ENCODE data around the gene C14orf132. TPM values are rescaled to one million over a fixed set of nuclear protein-coding genes. Genes with fewer than 3 reads are reported as not detected.
A peak's percentile ranks its signal among the peaks of the same experiment; 100 is the strongest.

Gene C14orf132
- total and polyA plus RNA-seq, 4 experiments from 2014 or later = 1.2 to 20.6 (median 9.7) TPM

DNA sequence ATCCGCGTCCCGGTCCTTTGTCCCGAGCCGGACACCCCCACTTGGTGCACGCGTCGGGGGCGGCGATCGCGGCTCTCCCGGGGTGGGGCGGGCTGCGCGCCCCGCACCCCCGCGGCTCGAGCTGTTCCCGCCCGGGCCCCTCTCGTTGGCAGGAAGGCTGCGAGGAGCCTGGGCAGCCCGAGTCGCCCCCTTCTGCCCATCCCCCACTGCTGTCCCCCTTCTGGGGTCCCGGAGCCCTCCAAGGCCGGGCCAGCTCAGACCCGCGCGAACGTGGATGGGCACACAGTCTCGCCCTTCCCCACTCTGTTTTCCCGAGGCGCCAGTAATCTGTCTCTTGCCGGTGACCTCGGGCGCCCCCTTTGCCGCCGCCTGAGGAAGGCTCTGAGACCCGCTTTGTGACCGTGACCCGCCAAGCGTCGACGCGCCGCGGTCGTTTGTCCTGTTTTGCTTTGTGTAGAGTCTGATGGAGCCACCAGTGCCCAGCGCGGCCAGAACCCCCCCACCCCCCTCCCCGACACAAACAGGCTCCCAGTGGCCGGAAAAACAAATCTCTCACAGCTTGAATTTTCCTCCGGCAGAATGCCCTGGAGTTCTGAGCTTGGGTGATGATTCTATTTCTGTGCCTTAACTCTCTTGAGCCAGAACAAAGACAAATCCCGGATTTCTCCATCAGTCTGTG lies 610 bp downstream of the C14orf132 start:
- Histone ChIP-seq H3K9me3 (ENCODE audit: control insufficient read depth in 1 of 2, low read length in 2 of 2) (no peaks in the 10 kb centered on the region), H3K27ac (ENCODE audit: low read depth, low read length) (no peak overlapping the region), H3K4me3 (ENCODE audit: low read length in 2 of 2) (peak overlapping the region in 1 of 2 donors; percentile 45), H3K36me3 (ENCODE audit: insufficient read depth, low read length) (no peaks in the 10 kb centered on the region), H3K4me1 (ENCODE audit: insufficient read depth, low read length) (peaks cover 16% of the 10 kb centered on the region), H3K27me3 (ENCODE audit: insufficient read depth, low read length) (no peaks in the 10 kb centered on the region)
- peaks cover 25 to 31% of the 10 kb centered on the region in 2 donors for H3K27me3 Mint-ChIP-seq
- no peak for DNase-seq
- H3K9me3 Mint-ChIP-seq = no peaks in the 10 kb centered on the region
- intact Hi-C loops (cut with micrococcal nuclease) = no loop called here
- POLR2A ChIA-PET (ENCODE audit: partially characterized antibody) = interaction anchor here (2.2 kb wide), 1 partner anchor 12 kb away, joined by 17 read pairs; no protein-coding TSS in a partner anchor
- H3K36me3 Mint-ChIP-seq = peaks cover 0 to 7% of the 10 kb centered on the region in 2 donors
- H3K4me3 Mint-ChIP-seq = peak overlapping the region; percentile 74 to 88 (median 84)
- CTCF ChIA-PET (ENCODE audit: partially characterized antibody) = interaction anchor here (1.3 to 1.4 kb wide), 2 partner anchors 12 to 37 kb away, joined by 3 read pairs; no protein-coding TSS in a partner anchor
- no peak overlapping the region for H3K27ac Mint-ChIP-seq
- H3K4me1 Mint-ChIP-seq = peaks cover 9 to 33% (median 20%) of the 10 kb centered on the region in 4 donors

DNA sequence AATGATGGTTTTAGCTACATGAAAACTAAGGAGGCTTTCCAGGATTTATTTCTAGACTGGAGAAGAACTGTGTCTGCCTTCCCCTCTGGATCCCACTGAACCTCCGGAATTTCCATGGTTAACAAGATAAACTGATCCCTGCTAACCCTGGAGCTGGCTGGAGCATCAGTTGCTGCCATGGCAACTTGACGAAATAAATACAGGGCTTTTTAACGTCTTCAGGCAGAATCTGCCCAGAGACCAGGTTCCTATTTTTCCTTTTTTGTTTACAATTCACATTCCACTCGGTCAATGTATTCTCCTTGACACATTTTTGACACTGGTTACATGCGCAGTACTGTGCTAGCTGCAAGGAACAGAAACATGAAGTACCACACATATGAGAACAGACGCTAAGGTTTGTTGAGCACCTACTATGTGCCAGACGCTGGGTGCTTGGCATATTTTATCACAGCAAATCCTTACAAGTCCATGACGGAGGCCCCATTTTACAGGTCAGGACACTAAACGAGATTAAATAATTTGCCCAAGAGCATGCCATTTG lies 1.7 kb downstream of the C14orf132 start:
- H3K4me3 ChIP-seq (ENCODE audit: low read length in 2 of 2) = no peak overlapping the region
- H3K36me3 ChIP-seq (ENCODE audit: insufficient read depth, low read length) = no peaks in the 10 kb centered on the region
- peaks cover 0 to 4% (median 0%) of the 10 kb centered on the region in 8 donors for H3K9me3 Mint-ChIP-seq
- H3K9me3 ChIP-seq (ENCODE audit: control insufficient read depth in 1 of 2, low read length in 2 of 2) = no peaks in the 10 kb centered on the region
- ChIA-PET CTCF (ENCODE audit: partially characterized antibody) (interaction anchor here (0.8 to 1.3 kb wide), 3 partner anchors 16 to 46 kb away, joined by 3 read pairs; no protein-coding TSS in a partner anchor), POLR2A (ENCODE audit: partially characterized antibody) (no interaction called here)
- peak overlapping the region in 2 of 7 donors; percentile 15 to 83 for H3K27ac Mint-ChIP-seq
- peak overlapping the region; percentile 55 to 88 (median 84) for H3K4me3 Mint-ChIP-seq
- no peak overlapping the region for H3K27ac ChIP-seq (ENCODE audit: low read depth, low read length)
- H3K4me1 ChIP-seq (ENCODE audit: insufficient read depth, low read length) = peaks cover 16% of the 10 kb centered on the region
- peaks cover 25 to 31% of the 10 kb centered on the region in 2 donors for H3K27me3 Mint-ChIP-seq
- peaks cover 9 to 29% (median 18%) of the 10 kb centered on the region in 4 donors for H3K4me1 Mint-ChIP-seq
- H3K36me3 Mint-ChIP-seq = peaks cover 0 to 7% of the 10 kb centered on the region in 2 donors
- no peaks in the 10 kb centered on the region for H3K27me3 ChIP-seq (ENCODE audit: insufficient read depth, low read length)
- intact Hi-C loops (cut with micrococcal nuclease) = no loop called here
- no peak for DNase-seq

DNA sequence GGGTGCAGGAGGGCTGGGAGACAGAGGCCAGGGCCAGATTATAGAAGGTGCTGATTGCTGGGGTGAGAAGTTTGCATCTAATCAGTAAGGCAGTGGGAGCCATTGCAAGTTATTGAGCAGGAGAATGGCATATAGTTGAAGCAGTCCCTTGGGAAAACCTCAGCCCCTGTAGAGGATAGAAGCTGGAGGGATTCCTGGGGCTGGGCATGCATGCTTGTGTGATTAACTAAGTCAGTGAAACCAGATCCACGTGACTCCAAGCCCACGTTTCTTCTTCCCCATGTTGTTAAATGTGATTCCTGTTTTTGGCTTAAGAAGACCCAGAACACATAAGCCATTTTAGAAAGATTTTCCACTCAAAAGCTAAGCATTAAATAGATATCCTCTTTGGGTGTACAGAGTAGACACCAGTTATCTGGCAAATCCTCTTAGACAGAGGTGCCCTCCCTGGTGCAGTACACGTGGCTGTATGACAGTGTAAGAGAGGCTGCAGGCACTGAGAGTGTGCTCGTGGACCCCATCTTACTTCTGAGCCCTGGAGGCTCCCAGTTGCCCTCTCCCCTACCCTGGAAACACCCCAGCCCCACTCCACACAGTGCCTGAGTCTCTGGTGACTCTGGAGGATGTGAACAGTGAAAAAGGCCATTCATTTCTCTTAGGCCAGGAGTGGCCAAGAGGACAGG lies 3.2 kb downstream of the C14orf132 start:
- H3K27me3 ChIP-seq (ENCODE audit: insufficient read depth, low read length) = no peaks in the 10 kb centered on the region
- CTCF ChIA-PET (ENCODE audit: partially characterized antibody) = interaction anchor here (1.5 kb wide), 1 partner anchor 10 kb away, joined by 3 read pairs; no protein-coding TSS in a partner anchor
- no peaks in the 10 kb centered on the region for H3K36me3 ChIP-seq (ENCODE audit: insufficient read depth, low read length)
- peaks cover 0 to 7% of the 10 kb centered on the region in 2 donors for H3K36me3 Mint-ChIP-seq
- DNase-seq = no peak
- peaks cover 16% of the 10 kb centered on the region for H3K4me1 ChIP-seq (ENCODE audit: insufficient read depth, low read length)
- no peaks in the 10 kb centered on the region for H3K9me3 ChIP-seq (ENCODE audit: control insufficient read depth in 1 of 2, low read length in 2 of 2)
- intact Hi-C loops (cut with micrococcal nuclease) = no loop called here
- H3K27me3 Mint-ChIP-seq = peaks cover 23 to 29% of the 10 kb centered on the region in 2 donors
- no peak overlapping the region for H3K27ac ChIP-seq (ENCODE audit: low read depth, low read length)
- H3K27ac Mint-ChIP-seq = no peak overlapping the region
- peaks cover 0 to 4% (median 0%) of the 10 kb centered on the region in 8 donors for H3K9me3 Mint-ChIP-seq
- POLR2A ChIA-PET (ENCODE audit: partially characterized antibody) = no interaction called here
- H3K4me3 Mint-ChIP-seq = peak overlapping the region in 1 of 8 donors; percentile 23
- H3K4me1 Mint-ChIP-seq = peaks cover 8 to 26% (median 17%) of the 10 kb centered on the region in 4 donors
- H3K4me3 ChIP-seq (ENCODE audit: low read length in 2 of 2) = no peak overlapping the region

DNA sequence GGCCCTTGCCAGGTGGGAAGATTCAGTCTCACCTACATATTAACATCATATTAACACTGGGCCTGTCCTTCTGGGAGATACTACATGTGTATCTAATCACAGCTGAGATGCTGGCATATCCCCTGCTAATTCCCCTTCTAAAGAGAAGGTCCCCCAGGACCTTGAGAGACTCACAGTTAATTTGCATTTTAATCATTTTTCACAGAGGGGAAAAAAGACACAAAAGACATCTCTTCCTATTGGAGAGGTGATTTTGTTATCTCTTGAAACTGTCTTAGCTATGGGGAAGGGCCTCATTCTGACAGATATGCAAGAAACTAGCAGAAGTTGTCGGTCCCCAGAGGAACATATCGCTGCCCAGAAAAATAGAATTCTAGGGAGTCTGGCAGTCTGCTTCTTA lies 7.5 kb downstream of the C14orf132 start:
- H3K4me1 ChIP-seq (ENCODE audit: insufficient read depth, low read length) = no peaks in the 10 kb centered on the region
- H3K36me3 Mint-ChIP-seq = peaks cover 0 to 5% of the 10 kb centered on the region in 2 donors
- no peaks in the 10 kb centered on the region for H3K9me3 ChIP-seq (ENCODE audit: control insufficient read depth in 1 of 2, low read length in 2 of 2)
- H3K9me3 Mint-ChIP-seq = peaks cover 0 to 4% (median 0%) of the 10 kb centered on the region in 8 donors
- no peak overlapping the region for H3K27ac Mint-ChIP-seq
- peaks cover 5 to 8% of the 10 kb centered on the region in 2 donors for H3K27me3 Mint-ChIP-seq
- no peak overlapping the region for H3K27ac ChIP-seq (ENCODE audit: low read depth, low read length)
- no peak overlapping the region for H3K4me3 Mint-ChIP-seq
- H3K4me1 Mint-ChIP-seq = no peaks in the 10 kb centered on the region
- no peaks in the 10 kb centered on the region for H3K36me3 ChIP-seq (ENCODE audit: insufficient read depth, low read length)
- CTCF ChIA-PET (ENCODE audit: partially characterized antibody) = no interaction called here
- intact Hi-C loops (cut with micrococcal nuclease) = no loop called here
- no peaks in the 10 kb centered on the region for H3K27me3 ChIP-seq (ENCODE audit: insufficient read depth, low read length)
- H3K4me3 ChIP-seq (ENCODE audit: low read length in 2 of 2) = no peak overlapping the region
- POLR2A ChIA-PET (ENCODE audit: partially characterized antibody) = no interaction called here
- no peak for DNase-seq

DNA sequence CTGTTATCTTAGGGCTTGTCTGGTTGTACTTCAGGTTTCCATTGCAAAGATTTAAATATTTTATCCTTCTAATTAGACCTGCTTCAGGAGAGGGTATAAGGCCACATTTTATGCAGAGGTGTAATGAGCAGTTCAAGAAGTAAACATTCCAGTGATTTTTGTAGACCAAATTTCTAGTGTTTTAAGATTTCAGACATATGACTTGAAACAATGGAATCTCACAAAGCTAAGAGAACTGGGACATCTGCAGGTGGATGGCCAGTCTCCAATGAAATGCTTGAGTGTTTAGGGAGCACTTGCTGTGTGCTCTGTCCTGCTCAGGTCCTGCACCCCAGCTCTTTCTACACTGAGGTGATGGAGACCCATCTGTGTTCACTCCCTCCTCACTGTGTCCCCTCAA lies 7.9 kb downstream of the C14orf132 start:
- DNase-seq = no peak
- no peak overlapping the region for H3K27ac Mint-ChIP-seq
- intact Hi-C loops (cut with micrococcal nuclease) = no loop called here
- H3K27me3 ChIP-seq (ENCODE audit: insufficient read depth, low read length) = no peaks in the 10 kb centered on the region
- no peaks in the 10 kb centered on the region for H3K4me1 ChIP-seq (ENCODE audit: insufficient read depth, low read length)
- H3K4me1 Mint-ChIP-seq = no peaks in the 10 kb centered on the region
- no peaks in the 10 kb centered on the region for H3K9me3 ChIP-seq (ENCODE audit: control insufficient read depth in 1 of 2, low read length in 2 of 2)
- H3K4me3 ChIP-seq (ENCODE audit: low read length in 2 of 2) = no peak overlapping the region
- peaks cover 0 to 6% of the 10 kb centered on the region in 2 donors for H3K27me3 Mint-ChIP-seq
- peaks cover 2 to 3% of the 10 kb centered on the region in 2 donors for H3K36me3 Mint-ChIP-seq
- ChIA-PET POLR2A (ENCODE audit: partially characterized antibody) (no interaction called here), CTCF (ENCODE audit: partially characterized antibody) (no interaction called here)
- no peaks in the 10 kb centered on the region for H3K36me3 ChIP-seq (ENCODE audit: insufficient read depth, low read length)
- no peak overlapping the region for H3K27ac ChIP-seq (ENCODE audit: low read depth, low read length)
- H3K9me3 Mint-ChIP-seq = peaks cover 0 to 4% (median 0%) of the 10 kb centered on the region in 8 donors
- H3K4me3 Mint-ChIP-seq = no peak overlapping the region

DNA sequence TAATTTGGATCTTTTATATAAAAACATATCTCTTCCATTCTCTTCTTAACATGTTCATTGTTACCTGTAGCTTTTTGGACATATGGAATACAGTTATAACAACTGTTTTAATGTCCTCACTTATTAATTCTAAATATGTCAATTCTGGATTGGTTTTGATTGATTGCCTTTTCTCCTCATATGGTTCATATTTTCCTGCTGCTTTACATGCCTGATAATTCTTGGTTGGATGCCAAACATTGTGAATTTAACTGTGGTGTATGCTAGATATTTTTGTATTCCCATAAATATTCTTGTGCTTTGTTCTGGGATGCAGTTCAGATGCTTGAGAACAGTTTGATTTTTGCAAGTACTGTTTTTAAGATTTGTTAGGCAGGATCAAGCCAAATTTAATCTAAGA lies 10.8 kb downstream of the C14orf132 start:
- CTCF ChIA-PET (ENCODE audit: partially characterized antibody) = no interaction called here
- no peaks in the 10 kb centered on the region for H3K4me1 ChIP-seq (ENCODE audit: insufficient read depth, low read length)
- Mint-ChIP-seq H3K27ac (no peak overlapping the region), H3K36me3 (peaks cover 2% of the 10 kb centered on the region in 2 donors), H3K4me1 (no peaks in the 10 kb centered on the region), H3K27me3 (peaks cover 4 to 6% of the 10 kb centered on the region in 2 donors), H3K9me3 (peaks cover 0 to 4% (median 0%) of the 10 kb centered on the region in 8 donors), H3K4me3 (no peak overlapping the region)
- intact Hi-C loops (cut with micrococcal nuclease) = loop anchor here (2.0 kb wide), 1 partner anchor 51 kb away; no protein-coding TSS in a partner anchor
- H3K27me3 ChIP-seq (ENCODE audit: insufficient read depth, low read length) = no peaks in the 10 kb centered on the region
- no peak overlapping the region for H3K4me3 ChIP-seq (ENCODE audit: low read length in 2 of 2)
- POLR2A ChIA-PET (ENCODE audit: partially characterized antibody) = no interaction called here
- no peak overlapping the region for H3K27ac ChIP-seq (ENCODE audit: low read depth, low read length)
- H3K36me3 ChIP-seq (ENCODE audit: insufficient read depth, low read length) = no peaks in the 10 kb centered on the region
- no peaks in the 10 kb centered on the region for H3K9me3 ChIP-seq (ENCODE audit: control insufficient read depth in 1 of 2, low read length in 2 of 2)
- no peak for DNase-seq

DNA sequence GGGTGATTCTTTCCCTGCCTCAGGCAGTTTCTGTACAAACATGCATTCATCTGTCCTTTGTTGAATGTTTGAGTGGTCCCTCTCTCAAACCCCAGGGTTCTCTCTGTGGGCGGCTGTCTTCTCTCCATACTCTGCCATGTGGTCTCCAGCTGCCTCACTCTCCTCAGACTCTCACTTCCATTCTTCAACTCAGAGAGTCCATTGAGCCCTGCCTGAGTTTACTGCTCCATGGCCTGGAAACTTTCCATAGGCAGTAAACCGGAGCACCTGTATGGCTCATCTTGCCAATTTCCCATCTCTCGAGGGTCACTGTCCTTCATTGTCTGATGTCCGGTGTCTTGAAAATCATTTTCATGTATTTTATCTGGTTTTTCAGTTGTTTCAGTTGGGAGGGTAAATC lies 11.3 kb downstream of the C14orf132 start:
- H3K4me3 Mint-ChIP-seq = no peak overlapping the region
- H3K27me3 Mint-ChIP-seq = peaks cover 4 to 7% of the 10 kb centered on the region in 2 donors
- DNase-seq = no peak
- H3K36me3 Mint-ChIP-seq = peaks cover 2% of the 10 kb centered on the region in 2 donors
- intact Hi-C loops (cut with micrococcal nuclease) = loop anchor here (2.0 kb wide), 1 partner anchor 52 kb away; no protein-coding TSS in a partner anchor
- no peaks in the 10 kb centered on the region for H3K9me3 Mint-ChIP-seq
- ChIA-PET CTCF (ENCODE audit: partially characterized antibody) (no interaction called here), POLR2A (ENCODE audit: partially characterized antibody) (no interaction called here)
- H3K27me3 ChIP-seq (ENCODE audit: insufficient read depth, low read length) = no peaks in the 10 kb centered on the region
- H3K4me1 Mint-ChIP-seq = no peaks in the 10 kb centered on the region
- no peak overlapping the region for H3K27ac Mint-ChIP-seq
- H3K4me3 ChIP-seq (ENCODE audit: low read length in 2 of 2) = no peak overlapping the region
- no peaks in the 10 kb centered on the region for H3K4me1 ChIP-seq (ENCODE audit: insufficient read depth, low read length)
- H3K27ac ChIP-seq (ENCODE audit: low read depth, low read length) = no peak overlapping the region
- H3K36me3 ChIP-seq (ENCODE audit: insufficient read depth, low read length) = no peaks in the 10 kb centered on the region
- no peaks in the 10 kb centered on the region for H3K9me3 ChIP-seq (ENCODE audit: control insufficient read depth in 1 of 2, low read length in 2 of 2)

Measured in CD4-positive, alpha-beta memory T cell (primary cell).